DND-41 (cell line): Measurements from ENCODE around the gene ABCA13.

Experiments used
- EZH2 ChIP-seq: IDR thresholded peaks from 3 replicates; pipeline ENCODE4 v1.6.1; 2012; ENCODE audit warnings: borderline replicate concordance, low read depth, mild to moderate bottlenecking, moderate library complexity, low read length, inconsistent platforms; ENCODE audit not compliant: severe bottlenecking
- TF ChIP-seq, protein P1 (sequence below): IDR thresholded peaks from 2 replicates; pipeline ENCODE4 v1.5.1; 2012; ENCODE audit warnings: borderline replicate concordance, low read length, moderate library complexity, mild to moderate bottlenecking; ENCODE audit not compliant: poor library complexity, severe bottlenecking; ENCODE audit errors: extremely low read depth

DNA sequence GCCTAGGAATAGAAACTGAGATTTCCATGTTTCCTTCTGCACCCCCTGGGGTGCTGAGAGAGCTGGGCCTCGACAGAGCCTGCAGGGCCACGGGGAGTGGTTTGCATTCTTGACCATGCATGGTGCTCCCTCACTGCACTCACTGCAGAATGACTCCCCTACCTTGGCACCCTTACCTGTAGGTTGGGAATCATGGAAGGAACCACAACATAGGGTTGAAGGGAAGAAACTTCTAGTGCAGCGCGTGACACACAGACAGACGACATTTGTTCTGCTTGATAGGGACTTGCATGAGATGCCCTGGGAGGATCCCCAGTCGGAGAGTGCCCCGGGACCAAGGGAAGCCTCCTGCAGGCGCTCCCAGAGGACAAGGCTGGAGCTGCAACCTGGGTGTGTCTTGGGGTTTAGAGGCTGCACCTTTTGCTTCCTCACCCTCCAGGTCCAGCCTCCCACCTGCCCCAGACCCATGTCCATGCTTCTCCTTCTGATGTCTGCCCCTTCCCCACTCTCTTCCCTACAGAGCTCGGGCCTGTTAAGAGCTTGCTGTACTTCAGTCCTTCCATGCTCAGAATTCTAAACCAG lies 245.2 kb downstream of the ABCA13 start:
- TF ChIP-seq, protein P1, sequence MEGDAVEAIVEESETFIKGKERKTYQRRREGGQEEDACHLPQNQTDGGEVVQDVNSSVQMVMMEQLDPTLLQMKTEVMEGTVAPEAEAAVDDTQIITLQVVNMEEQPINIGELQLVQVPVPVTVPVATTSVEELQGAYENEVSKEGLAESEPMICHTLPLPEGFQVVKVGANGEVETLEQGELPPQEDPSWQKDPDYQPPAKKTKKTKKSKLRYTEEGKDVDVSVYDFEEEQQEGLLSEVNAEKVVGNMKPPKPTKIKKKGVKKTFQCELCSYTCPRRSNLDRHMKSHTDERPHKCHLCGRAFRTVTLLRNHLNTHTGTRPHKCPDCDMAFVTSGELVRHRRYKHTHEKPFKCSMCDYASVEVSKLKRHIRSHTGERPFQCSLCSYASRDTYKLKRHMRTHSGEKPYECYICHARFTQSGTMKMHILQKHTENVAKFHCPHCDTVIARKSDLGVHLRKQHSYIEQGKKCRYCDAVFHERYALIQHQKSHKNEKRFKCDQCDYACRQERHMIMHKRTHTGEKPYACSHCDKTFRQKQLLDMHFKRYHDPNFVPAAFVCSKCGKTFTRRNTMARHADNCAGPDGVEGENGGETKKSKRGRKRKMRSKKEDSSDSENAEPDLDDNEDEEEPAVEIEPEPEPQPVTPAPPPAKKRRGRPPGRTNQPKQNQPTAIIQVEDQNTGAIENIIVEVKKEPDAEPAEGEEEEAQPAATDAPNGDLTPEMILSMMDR = no peak
- TF ChIP-seq EZH2 = no peak
